Measurements from ENCODE around the gene COL23A1.
A peak's percentile ranks its signal among the peaks of the same experiment; 100 is the strongest.

Gene COL23A1

GRCh38 chr5:178472138-178472537, 118.1 kb downstream of the COL23A1 start:
- DNase-seq = no peak

- no peak for DNase-seq
Observed at GRCh38 chr5:178471711-178472110, 118.5 kb downstream of the COL23A1 start.

GRCh38 chr5:178470760-178471025, 119.5 kb downstream of the COL23A1 start:
- no peak for DNase-seq

- no peak for DNase-seq
Observed at GRCh38 chr5:178469975-178470759, 120.0 kb downstream of the COL23A1 start.

GRCh38 chr5:178469011-178469974, 120.9 kb downstream of the COL23A1 start:
- no peak for DNase-seq

GRCh38 chr5:178468196-178468685, 122.0 kb downstream of the COL23A1 start:
- DNase-seq = no peak

- DNase-seq = no peak
Observed at GRCh38 chr5:178467568-178468195, 122.5 kb downstream of the COL23A1 start.

- DNase-seq = no peak
Observed at GRCh38 chr5:178467205-178467567, 123.0 kb downstream of the COL23A1 start.

- DNase-seq = no peak
Observed at GRCh38 chr5:178466342-178466741, 123.9 kb downstream of the COL23A1 start.

- no peak for DNase-seq
Observed at GRCh38 chr5:178465861-178466288, 124.3 kb downstream of the COL23A1 start.

GRCh38 chr5:178465228-178465860, 124.8 kb downstream of the COL23A1 start:
- DNase-seq = no peak

GRCh38 chr5:178464431-178465048, 125.7 kb downstream of the COL23A1 start:
- DNase-seq = no peak

GRCh38 chr5:178463321-178464155, 126.7 kb downstream of the COL23A1 start:
- DNase-seq = no peak

GRCh38 chr5:178462816-178463215, 127.4 kb downstream of the COL23A1 start:
- no peak for DNase-seq

GRCh38 chr5:178462076-178462475, 128.1 kb downstream of the COL23A1 start:
- no peak for DNase-seq

- DNase-seq = peak; percentile 6 to 16
Observed at GRCh38 chr5:178461004-178461730, 129.0 kb downstream of the COL23A1 start.

- no peak for DNase-seq
Observed at GRCh38 chr5:178460598-178460997, 129.6 kb downstream of the COL23A1 start.

GRCh38 chr5:178460174-178460573, 130.0 kb downstream of the COL23A1 start:
- DNase-seq = no peak

GRCh38 chr5:178458140-178458539, 132.1 kb downstream of the COL23A1 start:
- no peak for DNase-seq

- no peak for DNase-seq
Observed at GRCh38 chr5:178457471-178457870, 132.7 kb downstream of the COL23A1 start.

GRCh38 chr5:178455480-178455835, 134.7 kb downstream of the COL23A1 start:
- DNase-seq = no peak
